HCT116 (cell line): ENCODE results near the gene F10.

ENCODE experiments used
- FOSL1 ChIP-seq: IDR thresholded peaks from 2 replicates; pipeline ENCODE4 v1.6.1; 2012; ENCODE audit warnings: low read depth
- SIN3A ChIP-seq: IDR thresholded peaks from 2 replicates; pipeline ENCODE4 v1.6.1; 2012; ENCODE audit warnings: low read depth
- ZNF274 ChIP-seq: fragments of 200-500 bp; sonication (Bioruptor generic); IDR thresholded peaks from 2 replicates; pipeline ENCODE4 v1.6.1; 2014; ENCODE audit warnings: mild to moderate bottlenecking, low read depth, low read length, inconsistent platforms
- TF ChIP-seq, protein P1 (sequence below): IDR thresholded peaks from 2 replicates; pipeline ENCODE4 v1.6.1; 2012
- TF ChIP-seq, protein P2 (sequence below), 3 experiments: fragments of 200-600 bp in 1 of 3; sonication (generic) in 1 of 3; IDR thresholded peaks in 2 of 3; conservative IDR thresholded peaks in 1 of 3; 2 replicates each; pipeline ENCODE4 v1.5.1; 2012 to 2017; ENCODE audit warnings: low read depth in 2 of 3, low read length in 2 of 3, antibody characterized with exemption in 1 of 3, borderline replicate concordance in 1 of 3, control low read depth in 1 of 3, mild to moderate bottlenecking in 1 of 3, mixed read lengths in 1 of 3, mixed run types in 1 of 3, moderate library complexity in 1 of 3; ENCODE audit not compliant: insufficient read depth in 1 of 3

DNA sequence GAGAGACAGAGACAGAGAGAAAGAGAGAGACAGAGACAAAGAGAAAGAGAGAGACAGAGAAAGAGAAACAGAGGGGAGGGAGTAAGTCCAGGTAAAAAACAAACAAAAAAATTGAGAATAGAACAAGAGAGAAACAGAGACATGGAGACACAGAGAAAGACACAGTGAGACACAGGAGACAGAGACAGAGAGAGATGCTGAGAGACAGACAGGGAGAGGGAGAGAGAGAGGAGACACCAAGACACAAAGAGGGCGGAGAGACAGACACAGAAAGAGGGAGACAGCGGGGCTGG, 30.0 kb downstream of the F10 start:
- TF ChIP-seq, protein P1, sequence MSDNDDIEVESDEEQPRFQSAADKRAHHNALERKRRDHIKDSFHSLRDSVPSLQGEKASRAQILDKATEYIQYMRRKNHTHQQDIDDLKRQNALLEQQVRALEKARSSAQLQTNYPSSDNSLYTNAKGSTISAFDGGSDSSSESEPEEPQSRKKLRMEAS: no peak
- TF ChIP-seq SIN3A: no peak
- TF ChIP-seq, protein P2, sequence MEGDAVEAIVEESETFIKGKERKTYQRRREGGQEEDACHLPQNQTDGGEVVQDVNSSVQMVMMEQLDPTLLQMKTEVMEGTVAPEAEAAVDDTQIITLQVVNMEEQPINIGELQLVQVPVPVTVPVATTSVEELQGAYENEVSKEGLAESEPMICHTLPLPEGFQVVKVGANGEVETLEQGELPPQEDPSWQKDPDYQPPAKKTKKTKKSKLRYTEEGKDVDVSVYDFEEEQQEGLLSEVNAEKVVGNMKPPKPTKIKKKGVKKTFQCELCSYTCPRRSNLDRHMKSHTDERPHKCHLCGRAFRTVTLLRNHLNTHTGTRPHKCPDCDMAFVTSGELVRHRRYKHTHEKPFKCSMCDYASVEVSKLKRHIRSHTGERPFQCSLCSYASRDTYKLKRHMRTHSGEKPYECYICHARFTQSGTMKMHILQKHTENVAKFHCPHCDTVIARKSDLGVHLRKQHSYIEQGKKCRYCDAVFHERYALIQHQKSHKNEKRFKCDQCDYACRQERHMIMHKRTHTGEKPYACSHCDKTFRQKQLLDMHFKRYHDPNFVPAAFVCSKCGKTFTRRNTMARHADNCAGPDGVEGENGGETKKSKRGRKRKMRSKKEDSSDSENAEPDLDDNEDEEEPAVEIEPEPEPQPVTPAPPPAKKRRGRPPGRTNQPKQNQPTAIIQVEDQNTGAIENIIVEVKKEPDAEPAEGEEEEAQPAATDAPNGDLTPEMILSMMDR (IDR thresholded peaks at IDR 0.05 in 2 of 3, conservative IDR thresholded peaks at IDR 0.05 in 1 of 3; ENCODE audit: borderline replicate concordance in 1 of 3, insufficient read depth in 1 of 3, low read depth in 2 of 3, low read length in 2 of 3): no peak
- TF ChIP-seq FOSL1: no peak
- TF ChIP-seq ZNF274: no peak
